NT2/D1 (cell line): Measurements from ENCODE around the gene LENG8.

Experiments used
- DNase-seq: peaks from one replicate; pipeline ENCODE4 v3.0.0-alpha.2; 2011; ENCODE audit warnings: low read depth, low spot score
- H3K27me3 ChIP-seq: 2 replicates; pipeline ENCODE4 v1.6.0; 2011; ENCODE audit warnings: mild to moderate bottlenecking; ENCODE audit not compliant: insufficient read length, insufficient read depth
- H3K36me3 ChIP-seq: 2 replicates; pipeline ENCODE4 v1.6.1; 2011; ENCODE audit warnings: mild to moderate bottlenecking, low read length, mixed read lengths; ENCODE audit not compliant: insufficient read depth, insufficient read length
- H3K4me1 ChIP-seq: 2 replicates; pipeline ENCODE4 v1.5.1; 2011; ENCODE audit not compliant: insufficient read depth, insufficient read length
- H3K4me3 ChIP-seq: 2 replicates; pipeline ENCODE4 v1.5.1; 2011; ENCODE audit warnings: low read depth; ENCODE audit not compliant: insufficient read length
- H3K9ac ChIP-seq: 2 replicates; pipeline ENCODE4 v1.6.0; 2011; ENCODE audit warnings: low read depth; ENCODE audit not compliant: insufficient read length
- H3K9me3 ChIP-seq: 2 replicates; pipeline ENCODE4 v1.5.1; 2011; ENCODE audit warnings: mild to moderate bottlenecking, low read length; ENCODE audit not compliant: insufficient read depth
- SUZ12 ChIP-seq: IDR thresholded peaks from 2 replicates; pipeline ENCODE4 v1.6.1; 2011; ENCODE audit not compliant: insufficient read length, insufficient read depth; ENCODE audit errors: extremely low read depth
- YY1 ChIP-seq: IDR thresholded peaks from 2 replicates; pipeline ENCODE4 v1.6.1; 2011; ENCODE audit not compliant: insufficient read length, insufficient read depth
- ZNF274 ChIP-seq: IDR thresholded peaks from 2 replicates; pipeline ENCODE4 v1.6.1; 2011; ENCODE audit warnings: mild to moderate bottlenecking, low read depth, low read length

Gene LENG8

DNA sequence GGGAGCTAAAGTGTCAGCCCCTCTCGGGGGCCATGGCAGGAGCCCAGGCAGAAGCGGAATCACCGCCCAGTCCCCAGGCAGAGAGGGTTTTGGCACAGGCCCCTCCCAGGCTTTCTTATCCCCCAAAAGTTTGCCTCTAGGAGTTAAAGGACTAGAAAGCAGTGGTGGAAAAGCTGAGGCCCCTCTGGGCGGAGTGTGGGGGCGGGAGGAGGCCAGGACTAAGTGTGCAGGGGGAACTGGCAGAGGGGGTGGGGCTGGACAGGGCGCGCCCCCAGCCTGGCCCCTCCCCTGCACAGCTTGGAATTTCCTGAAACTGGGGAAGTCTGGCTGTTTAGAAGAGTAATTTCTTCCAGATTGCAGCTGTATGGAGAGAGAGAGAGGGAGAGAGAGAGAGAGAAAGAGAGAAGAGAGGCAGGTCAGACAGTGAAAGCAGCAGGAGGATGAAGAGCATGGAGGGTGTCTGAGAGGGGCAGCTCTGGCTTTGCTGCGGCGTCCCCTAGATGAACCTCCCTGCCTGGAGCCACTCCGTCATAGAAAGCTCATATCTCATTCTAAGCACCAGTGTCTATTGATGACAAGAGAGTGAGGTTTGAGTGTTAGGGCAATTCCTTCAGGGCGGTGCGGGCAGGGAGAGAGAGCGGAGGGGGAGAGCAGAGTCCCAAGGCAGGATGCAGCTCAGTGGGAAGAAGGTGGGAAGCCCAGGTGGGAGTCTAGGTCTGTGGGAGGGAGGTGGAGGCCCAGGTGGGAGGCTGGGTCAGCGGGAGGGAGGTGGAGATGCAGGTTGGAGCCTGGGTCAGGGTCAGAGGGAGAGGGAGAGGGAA, 24.3 kb downstream of the LENG8 start, which contains the start of gene CDC42EP5:
TSS of gene CDC42EP5 (minus strand) at position 226 of the 821 bp plus-strand sequence. CDS start 7,749 bp downstream, outside the sequence.
- Histone ChIP-seq H3K4me3 (peak within 1 kb of the TSS; percentile 2), H3K36me3 (no peaks in the 10 kb centered on the region), H3K27me3 (no peaks in the 10 kb centered on the region), H3K9me3 (no peaks in the 10 kb centered on the region), H3K4me1 (peaks cover 8% of the 10 kb centered on the region), H3K9ac (peak within 1 kb of the TSS; percentile 61)
- no peak for DNase-seq
- TF ChIP-seq ZNF274: no peak
- TF ChIP-seq YY1: no peak
- TF ChIP-seq SUZ12: no peak

DNA sequence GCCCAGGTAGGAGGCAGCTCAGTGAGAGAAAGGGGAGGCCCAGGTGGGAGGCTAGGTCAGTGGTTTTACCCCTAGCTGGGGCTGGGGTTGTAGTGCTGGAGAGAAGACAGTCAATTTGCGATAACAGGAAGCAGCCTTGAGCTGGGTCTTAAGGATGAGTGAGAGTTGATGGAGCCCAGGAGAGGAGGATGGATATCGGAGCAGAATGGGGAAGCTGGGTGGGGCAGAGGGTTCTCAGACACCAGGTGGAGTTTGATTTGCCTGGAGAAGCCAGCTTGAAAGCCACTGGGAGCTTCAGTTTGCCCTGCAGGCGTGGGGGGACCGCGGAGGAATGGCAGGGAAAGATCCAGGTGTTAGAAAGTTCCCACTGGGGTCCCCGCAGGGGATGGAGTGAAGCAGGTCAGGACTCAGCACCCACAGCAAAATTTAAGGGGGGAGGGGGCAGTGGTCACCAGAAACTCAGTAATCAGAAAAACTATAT, 24.9 kb downstream of the LENG8 start:
- Histone ChIP-seq H3K9me3 (no peaks in the 10 kb centered on the region), H3K9ac (no peak overlapping the region), H3K27me3 (no peaks in the 10 kb centered on the region), H3K36me3 (no peaks in the 10 kb centered on the region), H3K4me1 (peaks cover 8% of the 10 kb centered on the region), H3K4me3 (no peak overlapping the region)
- DNase-seq: no peak
- TF ChIP-seq YY1 (no peak), ZNF274 (no peak), SUZ12 (no peak)

DNA sequence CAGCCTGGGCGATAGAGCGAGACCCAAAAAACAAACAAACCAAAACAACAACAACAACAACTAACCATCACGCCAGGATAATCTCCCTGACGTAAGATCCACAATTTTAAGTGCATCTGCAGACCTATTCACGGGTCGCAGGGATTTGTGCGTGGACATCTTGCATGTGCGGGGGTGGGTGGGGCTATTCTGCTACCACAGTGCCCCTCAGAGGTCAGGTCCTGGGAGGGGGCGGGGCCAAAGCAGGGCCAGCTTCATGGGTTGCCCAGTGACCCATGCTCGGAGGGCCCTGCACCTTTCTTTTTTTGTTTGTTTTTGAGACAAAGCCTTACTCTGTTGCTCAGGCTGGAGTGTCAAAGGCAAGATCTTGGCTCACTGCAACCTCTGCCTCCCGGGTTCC, 26.7 kb downstream of the LENG8 start:
- H3K9me3 ChIP-seq: no peaks in the 10 kb centered on the region
- H3K36me3 ChIP-seq: no peaks in the 10 kb centered on the region
- H3K27me3 ChIP-seq: no peaks in the 10 kb centered on the region
- peaks cover 8% of the 10 kb centered on the region for H3K4me1 ChIP-seq
- no peak for DNase-seq
- TF ChIP-seq YY1: no peak
- no peak for TF ChIP-seq ZNF274
- TF ChIP-seq SUZ12: no peak
- H3K4me3 ChIP-seq: no peak overlapping the region
- H3K9ac ChIP-seq: no peak overlapping the region

DNA sequence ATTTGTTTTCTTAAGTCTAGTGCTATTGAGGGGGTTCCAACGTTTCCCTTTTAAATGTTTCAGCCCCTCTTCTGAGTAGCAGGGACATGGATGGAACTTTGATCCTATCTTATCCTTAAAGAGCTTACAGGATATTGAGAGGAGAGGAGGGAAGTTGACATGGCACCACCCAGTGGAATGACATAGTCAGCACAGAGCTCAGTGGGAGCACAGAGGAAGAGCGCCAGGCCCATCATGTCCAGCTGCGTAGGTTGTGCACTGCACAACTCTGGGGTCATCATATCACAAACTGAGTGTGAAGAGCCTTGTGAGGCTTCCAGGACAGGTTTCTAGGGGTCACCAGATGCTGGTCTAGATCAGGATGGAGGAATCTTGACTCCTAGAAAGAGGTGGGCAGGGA, 28.7 kb downstream of the LENG8 start:
- Histone ChIP-seq H3K9me3 (no peaks in the 10 kb centered on the region), H3K9ac (no peak overlapping the region)

DNA sequence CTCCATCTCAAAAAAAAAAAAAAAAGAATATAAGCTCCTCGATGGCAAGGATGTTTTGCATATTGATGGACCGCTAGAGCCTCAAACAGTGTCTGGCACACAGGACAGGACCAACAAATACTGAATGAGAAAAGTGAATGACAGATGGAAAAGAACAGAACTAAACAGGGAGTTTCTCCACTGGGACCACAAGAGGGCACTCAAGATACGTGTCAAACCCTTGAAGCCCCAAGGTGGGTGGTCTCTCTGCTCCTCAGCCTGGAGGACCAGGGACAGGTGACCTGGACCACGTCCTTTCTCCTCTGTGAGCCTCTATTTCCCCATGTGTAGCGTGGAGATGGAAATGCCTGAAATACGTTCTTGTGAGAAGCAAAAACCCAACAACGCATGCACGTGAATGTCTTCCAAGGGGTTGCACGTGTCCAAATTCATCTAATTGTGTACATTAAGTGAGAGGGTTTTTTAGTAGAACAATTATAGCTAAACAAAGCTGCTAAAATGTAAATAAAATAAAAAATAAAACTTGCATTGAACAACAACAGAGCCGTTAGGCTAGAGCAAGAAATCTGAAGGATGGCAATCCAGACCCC, 29.8 kb downstream of the LENG8 start:
- no peaks in the 10 kb centered on the region for H3K36me3 ChIP-seq
- H3K27me3 ChIP-seq: no peaks in the 10 kb centered on the region
- no peak overlapping the region for H3K4me3 ChIP-seq
- DNase-seq: peak; percentile 68
- H3K9ac ChIP-seq: no peak overlapping the region
- no peak for TF ChIP-seq SUZ12
- no peak for TF ChIP-seq YY1
- TF ChIP-seq ZNF274: no peak
- H3K9me3 ChIP-seq: no peaks in the 10 kb centered on the region
- peaks cover 2% of the 10 kb centered on the region for H3K4me1 ChIP-seq

More for the DNA sequence above, 28.7 kb downstream of the LENG8 start:
- no peak overlapping the region for H3K4me3 ChIP-seq
- DNase-seq: no peak
- H3K27me3 ChIP-seq: no peaks in the 10 kb centered on the region
- H3K36me3 ChIP-seq: no peaks in the 10 kb centered on the region
- TF ChIP-seq YY1 (no peak), SUZ12 (no peak)
- H3K4me1 ChIP-seq: peaks cover 8% of the 10 kb centered on the region

DNA sequence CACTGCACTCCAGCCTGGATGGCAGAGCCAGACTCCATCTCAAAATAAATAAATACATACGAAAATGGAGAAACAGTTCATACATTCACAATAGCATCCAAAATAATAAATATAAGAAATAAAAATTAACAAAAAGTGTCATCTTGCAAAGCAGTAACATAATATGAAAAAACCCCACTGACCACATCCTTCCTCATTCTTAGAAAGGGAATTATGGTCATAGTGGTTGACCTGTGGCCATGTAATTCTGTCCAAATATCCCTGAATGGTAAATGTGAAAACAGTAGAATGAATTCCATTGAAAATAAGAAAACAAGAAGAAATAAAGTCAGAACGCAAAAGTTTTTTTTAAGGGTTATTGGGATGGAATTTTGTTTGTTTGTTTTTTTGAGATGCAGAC, 31.1 kb downstream of the LENG8 start:
- Histone ChIP-seq H3K4me3 (no peak overlapping the region), H3K27me3 (no peaks in the 10 kb centered on the region), H3K36me3 (no peaks in the 10 kb centered on the region), H3K4me1 (no peaks in the 10 kb centered on the region), H3K9ac (no peak overlapping the region), H3K9me3 (no peaks in the 10 kb centered on the region)
- TF ChIP-seq YY1 (no peak), SUZ12 (no peak), ZNF274 (no peak)
- DNase-seq: no peak

DNA sequence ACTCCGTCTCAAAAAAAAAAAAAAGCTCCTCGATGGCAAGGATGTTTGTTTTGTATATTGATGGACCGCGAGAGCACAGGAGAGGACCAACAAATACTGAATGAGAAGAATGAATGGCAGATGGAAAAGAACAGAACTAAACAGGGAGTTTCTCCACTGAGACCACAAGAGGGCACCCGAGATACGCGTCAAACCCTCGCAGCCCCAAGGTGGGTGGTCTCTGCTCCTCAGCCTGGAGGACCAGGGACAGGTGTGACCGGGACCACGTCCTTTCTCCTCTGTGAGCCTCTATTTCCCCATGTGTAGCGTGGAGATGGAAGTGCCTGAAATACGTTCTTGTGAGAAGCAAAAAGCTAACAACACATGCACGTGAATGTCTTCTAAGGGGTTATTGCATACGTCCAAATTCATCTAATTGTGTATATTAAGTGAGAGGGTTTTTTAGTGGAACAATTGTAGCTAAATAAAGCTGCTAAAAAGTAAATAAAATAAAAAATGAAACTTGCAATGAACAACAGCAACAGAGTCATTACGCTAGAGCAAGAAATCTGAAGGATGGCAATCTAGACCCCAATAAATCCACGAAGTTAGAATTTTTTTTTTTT, 32.4 kb downstream of the LENG8 start:
- Histone ChIP-seq H3K9me3 (no peaks in the 10 kb centered on the region), H3K27me3 (no peaks in the 10 kb centered on the region), H3K9ac (no peak overlapping the region), H3K36me3 (no peaks in the 10 kb centered on the region), H3K4me3 (no peak overlapping the region), H3K4me1 (no peaks in the 10 kb centered on the region)
- TF ChIP-seq SUZ12 (no peak), ZNF274 (no peak)
- DNase-seq: peak; percentile 36
